Keratinocyte (primary cell): Measurements from ENCODE around the gene VAMP2. TPM values are rescaled to one million over a fixed set of nuclear protein-coding genes. Genes with fewer than 3 reads are reported as not detected.
A peak's percentile ranks its signal among the peaks of the same experiment; 100 is the strongest.

ENCODE experiments used
- DNase-seq: peaks from one replicate; pipeline ENCODE4 v3.0.0-alpha.2; 2011; ENCODE audit warnings: low read depth, missing footprints, low spot score
- FAIRE-seq: peaks from 2 replicates; lab custom pipeline; 2011; peaks lifted over from hg19 to GRCh38; lab: Jason Lieb, UNC
- H2AFZ ChIP-seq: 2 replicates; pipeline ENCODE4 v1.6.0; 2012; ENCODE audit warnings: low read length, control low read depth, inconsistent platforms; ENCODE audit not compliant: control insufficient read depth
- H3K27ac ChIP-seq: 2 replicates; pipeline ENCODE4 v1.5.1; 2011; ENCODE audit warnings: low read length; ENCODE audit not compliant: control insufficient read depth, insufficient read depth
- H3K27me3 ChIP-seq: 3 replicates; pipeline ENCODE4 v1.6.0; 2011; ENCODE audit warnings: low read length; ENCODE audit not compliant: control insufficient read depth, insufficient read depth; ENCODE audit errors: extremely low read depth
- H3K36me3 ChIP-seq, 2 experiments: 2 replicates in 1 of 2; 3 replicates in 1 of 2; pipeline ENCODE4 v1.5.1; 2011; ENCODE audit warnings: low read length in 2 of 2, mild to moderate bottlenecking in 1 of 2; ENCODE audit not compliant: control insufficient read depth in 2 of 2, insufficient read depth in 2 of 2; ENCODE audit errors: extremely low read depth in 1 of 2
- H3K4me1 ChIP-seq: 3 replicates; pipeline ENCODE4 v1.5.1; 2011; ENCODE audit warnings: low read length; ENCODE audit not compliant: control insufficient read depth, insufficient read depth; ENCODE audit errors: extremely low read depth
- H3K4me2 ChIP-seq: 3 replicates; pipeline ENCODE4 v1.6.0; 2011; ENCODE audit warnings: low read depth, low read length; ENCODE audit not compliant: control insufficient read depth, insufficient read depth; ENCODE audit errors: extremely low read depth
- H3K4me3 ChIP-seq, 3 experiments: fragments of 200-600 bp in 1 of 3; sonication (generic) in 1 of 3; 2 replicates in 2 of 3; 3 replicates in 1 of 3; pipeline ENCODE4 v1.5.1; 2011 to 2016; ENCODE audit warnings: low read length in 3 of 3, mild to moderate bottlenecking in 3 of 3, control low read depth in 2 of 3, inconsistent platforms in 1 of 3, low read depth in 1 of 3, mixed read lengths in 1 of 3, mixed run types in 1 of 3, moderate library complexity in 1 of 3; ENCODE audit not compliant: control insufficient read depth in 2 of 3, insufficient read depth in 2 of 3; ENCODE audit errors: extremely low read depth in 1 of 3
- H3K79me2 ChIP-seq: 2 replicates; pipeline ENCODE4 v1.6.0; 2012; ENCODE audit warnings: low read length; ENCODE audit not compliant: control insufficient read depth, insufficient read depth
- H3K9ac ChIP-seq: 3 replicates; pipeline ENCODE4 v1.6.0; 2011; ENCODE audit warnings: low read length; ENCODE audit not compliant: control insufficient read depth, insufficient read depth; ENCODE audit errors: extremely low read depth
- H3K9me1 ChIP-seq: 3 replicates; pipeline ENCODE4 v1.6.0; 2011; ENCODE audit warnings: low read length; ENCODE audit not compliant: control insufficient read depth, insufficient read depth; ENCODE audit errors: extremely low read depth
- H3K9me3 ChIP-seq: 2 replicates; pipeline ENCODE4 v1.5.1; 2012; ENCODE audit warnings: low read depth, low read length; ENCODE audit not compliant: control insufficient read depth
- H4K20me1 ChIP-seq: 3 replicates; pipeline ENCODE4 v1.6.0; 2011; ENCODE audit warnings: low read length; ENCODE audit not compliant: control insufficient read depth, insufficient read depth; ENCODE audit errors: extremely low read depth
- EZH2 ChIP-seq: IDR thresholded peaks from one replicate; pipeline ENCODE4 v1.6.1; 2012; ENCODE audit warnings: inconsistent platforms, mild to moderate bottlenecking, low read length, moderate library complexity
- dilution Hi-C: fragments of 300-500 bp; cut with MboI; formaldehyde crosslinking; loops from one replicate; pipeline ENCODE4 v1.7.0; 2020; ENCODE audit warnings: low sequenced_read_pairs; ENCODE audit not compliant: extremely low pct_ligation_motif_present
- polyA plus RNA-seq, 5 experiments: library from polyadenylated mRNA; depleted of rRNA in 3 of 5; stranded (reverse) in 3 of 5; stranded (forward) in 1 of 5; unstranded in 1 of 5; fragments of >200 nt; gene quantifications; 1 replicate in 1 of 5; 2 replicates in 3 of 5; 3 replicates in 1 of 5; pipeline versions ENCODE4 v1.2.1 to v1.2.3, GENCODE V29; 2011 to 2012; ENCODE audit warnings: missing spikeins in 2 of 5, low read depth in 1 of 5, low replicate concordance in 1 of 5
- TF ChIP-seq, protein P1 (sequence below), 3 experiments: IDR thresholded peaks in 1 of 3; conservative IDR thresholded peaks in 1 of 3; optimal IDR thresholded peaks in 1 of 3; 2 replicates in 2 of 3; 3 replicates in 1 of 3; pipeline versions ENCODE3 to v1.5.1; 2011; ENCODE audit warnings: low read length in 3 of 3, mild to moderate bottlenecking in 3 of 3, moderate library complexity in 2 of 3, control low read depth in 1 of 3, inconsistent platforms in 1 of 3; ENCODE audit not compliant: insufficient read depth in 2 of 3; ENCODE audit errors: extremely low read depth in 1 of 3

VAMP2 gene
- polyA plus RNA-seq, 1 donor (not counting 4 experiments of a cell fraction or from before 2014, with no cell fraction given): 9.8 TPM

DNA sequence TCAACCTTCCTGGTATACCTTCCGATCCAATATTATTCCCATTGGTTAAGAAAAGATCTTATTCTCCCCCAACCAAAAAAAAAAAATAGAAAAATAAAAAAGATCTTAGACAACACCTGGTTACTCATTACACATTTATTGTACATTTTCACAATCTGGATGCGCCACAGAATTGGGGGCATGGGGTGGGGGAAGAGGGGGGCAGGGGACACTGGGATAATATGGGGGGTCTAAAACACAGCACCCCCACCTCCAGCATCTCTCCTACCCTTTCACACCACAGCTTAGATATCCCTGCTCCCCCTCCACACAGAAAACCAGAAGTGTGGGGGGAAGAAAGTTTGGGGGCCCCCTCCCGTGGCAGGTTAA, 3.7 kb downstream of the VAMP2 start:
- Histone ChIP-seq H3K36me3 (peaks cover 12 to 26% of the 10 kb centered on the region in 2 experiments), H4K20me1 (no peaks in the 10 kb centered on the region), H3K27ac (no peak overlapping the region), H3K9ac (peak overlapping the region; percentile 68), H3K4me1 (peaks cover 28% of the 10 kb centered on the region), H3K9me3 (no peaks in the 10 kb centered on the region), H3K27me3 (no peaks in the 10 kb centered on the region), H3K9me1 (no peaks in the 10 kb centered on the region), H3K4me2 (no peak overlapping the region), H3K79me2 (peaks cover 36% of the 10 kb centered on the region), H2AFZ (no peak overlapping the region), H3K4me3 (no peak overlapping the region)
- dilution Hi-C loops: no loop called here
- DNase-seq (no peak), FAIRE-seq (no peak)
- no peak for TF ChIP-seq EZH2
- TF ChIP-seq, protein P1, sequence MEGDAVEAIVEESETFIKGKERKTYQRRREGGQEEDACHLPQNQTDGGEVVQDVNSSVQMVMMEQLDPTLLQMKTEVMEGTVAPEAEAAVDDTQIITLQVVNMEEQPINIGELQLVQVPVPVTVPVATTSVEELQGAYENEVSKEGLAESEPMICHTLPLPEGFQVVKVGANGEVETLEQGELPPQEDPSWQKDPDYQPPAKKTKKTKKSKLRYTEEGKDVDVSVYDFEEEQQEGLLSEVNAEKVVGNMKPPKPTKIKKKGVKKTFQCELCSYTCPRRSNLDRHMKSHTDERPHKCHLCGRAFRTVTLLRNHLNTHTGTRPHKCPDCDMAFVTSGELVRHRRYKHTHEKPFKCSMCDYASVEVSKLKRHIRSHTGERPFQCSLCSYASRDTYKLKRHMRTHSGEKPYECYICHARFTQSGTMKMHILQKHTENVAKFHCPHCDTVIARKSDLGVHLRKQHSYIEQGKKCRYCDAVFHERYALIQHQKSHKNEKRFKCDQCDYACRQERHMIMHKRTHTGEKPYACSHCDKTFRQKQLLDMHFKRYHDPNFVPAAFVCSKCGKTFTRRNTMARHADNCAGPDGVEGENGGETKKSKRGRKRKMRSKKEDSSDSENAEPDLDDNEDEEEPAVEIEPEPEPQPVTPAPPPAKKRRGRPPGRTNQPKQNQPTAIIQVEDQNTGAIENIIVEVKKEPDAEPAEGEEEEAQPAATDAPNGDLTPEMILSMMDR (optimal IDR thresholded peaks at IDR 0.05 in 1 of 3, IDR thresholded peaks at IDR 0.05 in 1 of 3, conservative IDR thresholded peaks at IDR 0.05 in 1 of 3; ENCODE audit: extremely low read depth in 1 of 3, insufficient read depth in 2 of 3, low read length in 3 of 3): no peak

DNA sequence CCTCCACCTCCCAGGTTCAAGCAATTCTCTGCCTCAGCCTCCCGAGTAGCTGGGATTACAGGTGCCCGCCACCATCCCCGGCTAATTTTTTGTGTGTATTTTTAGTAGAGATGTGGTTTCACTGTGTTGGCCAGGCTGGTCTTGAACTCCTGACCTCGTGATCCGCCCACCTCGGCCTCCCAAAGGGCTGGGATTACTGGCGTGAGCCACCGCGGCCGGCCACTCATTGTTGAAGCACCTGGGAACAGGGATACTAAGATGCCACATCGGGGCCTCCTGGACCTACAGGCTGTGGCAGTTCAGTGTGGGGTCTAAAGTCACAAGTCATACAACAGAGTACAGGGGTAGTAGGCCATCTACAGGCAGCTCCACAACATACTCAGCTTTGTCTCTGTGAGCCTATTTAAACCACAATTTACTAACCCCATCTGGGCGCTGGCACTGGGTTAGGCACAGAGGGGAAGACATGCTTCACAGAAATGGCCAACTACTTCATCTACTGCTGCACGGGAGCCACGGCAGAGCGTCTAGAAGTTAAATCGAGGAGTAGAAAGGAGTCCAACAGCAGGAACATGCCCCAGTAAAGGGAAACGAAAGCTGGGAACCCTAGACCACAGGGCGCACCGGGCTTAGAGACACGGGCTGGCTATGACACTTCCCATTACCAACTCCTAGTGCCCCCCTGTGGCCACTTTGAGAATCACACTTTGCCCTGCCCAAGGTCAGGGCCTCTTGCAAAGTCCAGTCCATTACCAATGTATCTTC, 4.3 kb downstream of the VAMP2 start:
- Histone ChIP-seq H2AFZ (no peak overlapping the region), H3K27ac (peak overlapping the region; percentile 69)

More for the DNA sequence above, 4.3 kb downstream of the VAMP2 start:
- peaks cover 12 to 26% of the 10 kb centered on the region in 2 experiments for H3K36me3 ChIP-seq
- peaks cover 28% of the 10 kb centered on the region for H3K4me1 ChIP-seq
- TF ChIP-seq EZH2: no peak
- TF ChIP-seq, protein P1 (optimal IDR thresholded peaks at IDR 0.05 in 1 of 3, IDR thresholded peaks at IDR 0.05 in 1 of 3, conservative IDR thresholded peaks at IDR 0.05 in 1 of 3; ENCODE audit: extremely low read depth in 1 of 3, insufficient read depth in 2 of 3, low read length in 3 of 3): peak; percentile 83 to 93 (median 92)
- peaks cover 36% of the 10 kb centered on the region for H3K79me2 ChIP-seq
- peaks cover under 1% of the 10 kb centered on the region for H3K9me1 ChIP-seq
- peak overlapping the region; percentile 68 for H3K9ac ChIP-seq
- H3K4me3 ChIP-seq: no peak overlapping the region
- dilution Hi-C loops: no loop called here
- FAIRE-seq (peak; percentile 81), DNase-seq (no peak)
- H3K4me2 ChIP-seq: peak overlapping the region; percentile 62
- no peaks in the 10 kb centered on the region for H3K27me3 ChIP-seq
- H3K9me3 ChIP-seq: no peaks in the 10 kb centered on the region
- H4K20me1 ChIP-seq: no peaks in the 10 kb centered on the region
